Neural progenitor cell (in vitro differentiated cells): Measurements from ENCODE around the gene CASP10.

Source experiments
- EZH2phosphoT487 ChIP-seq: fragments of 200-600 bp; sonication (generic); IDR thresholded peaks from 2 replicates; pipeline ENCODE4 v1.6.1; 2017; ENCODE audit warnings: antibody characterized with exemption
- TF ChIP-seq, protein P1 (sequence below): fragments of 200-600 bp; sonication (generic); IDR thresholded peaks from 2 replicates; pipeline ENCODE4 v1.5.1; 2017; ENCODE audit warnings: antibody characterized with exemption, mild to moderate bottlenecking

DNA sequence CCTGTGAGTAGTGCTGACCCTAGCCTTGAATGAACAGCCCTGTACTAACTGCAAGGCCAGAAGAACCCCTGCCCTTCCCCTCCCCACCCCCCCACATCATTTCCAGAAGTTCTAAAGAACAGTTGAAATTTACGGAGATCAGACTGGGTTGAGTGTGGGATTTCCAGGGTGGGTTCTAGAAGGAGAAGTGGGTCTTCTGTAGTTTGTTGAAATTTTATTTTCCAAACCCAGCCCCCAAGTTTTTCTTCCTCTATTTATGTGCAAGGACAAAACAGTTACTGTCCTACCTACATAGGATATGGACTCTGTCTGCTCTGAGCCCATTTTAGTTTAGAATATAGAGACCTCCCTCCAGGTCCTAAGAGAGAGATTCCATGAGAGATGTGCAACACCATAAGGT, 26.3 kb upstream of the CASP10 start:
- TF ChIP-seq, protein P1, sequence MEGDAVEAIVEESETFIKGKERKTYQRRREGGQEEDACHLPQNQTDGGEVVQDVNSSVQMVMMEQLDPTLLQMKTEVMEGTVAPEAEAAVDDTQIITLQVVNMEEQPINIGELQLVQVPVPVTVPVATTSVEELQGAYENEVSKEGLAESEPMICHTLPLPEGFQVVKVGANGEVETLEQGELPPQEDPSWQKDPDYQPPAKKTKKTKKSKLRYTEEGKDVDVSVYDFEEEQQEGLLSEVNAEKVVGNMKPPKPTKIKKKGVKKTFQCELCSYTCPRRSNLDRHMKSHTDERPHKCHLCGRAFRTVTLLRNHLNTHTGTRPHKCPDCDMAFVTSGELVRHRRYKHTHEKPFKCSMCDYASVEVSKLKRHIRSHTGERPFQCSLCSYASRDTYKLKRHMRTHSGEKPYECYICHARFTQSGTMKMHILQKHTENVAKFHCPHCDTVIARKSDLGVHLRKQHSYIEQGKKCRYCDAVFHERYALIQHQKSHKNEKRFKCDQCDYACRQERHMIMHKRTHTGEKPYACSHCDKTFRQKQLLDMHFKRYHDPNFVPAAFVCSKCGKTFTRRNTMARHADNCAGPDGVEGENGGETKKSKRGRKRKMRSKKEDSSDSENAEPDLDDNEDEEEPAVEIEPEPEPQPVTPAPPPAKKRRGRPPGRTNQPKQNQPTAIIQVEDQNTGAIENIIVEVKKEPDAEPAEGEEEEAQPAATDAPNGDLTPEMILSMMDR, result no peak
- no peak for TF ChIP-seq EZH2phosphoT487
